ENCODE measurements around the gene USP3.

GRCh38 chr15:63465104-63465503, 39.3 kb upstream of the USP3 start:
- TF ChIP-seq CTCF (IDR thresholded peaks at IDR 0.05) (no peak), POLR2AphosphoS5 (IDR thresholded peaks at IDR 0.05; ENCODE audit: insufficient read depth in 1 of 2, low read depth in 1 of 2) (no peak)
